Neural cell (in vitro differentiated cells): ENCODE measurements around the gene SPOCK1. TPM values are rescaled to one million over a fixed set of nuclear protein-coding genes. Genes with fewer than 3 reads are reported as not detected.

Source experiments
- H2AFZ ChIP-seq: fragments of 200-600, 300-800 bp; sonication (generic), shearing (Covaris generic); 2 replicates; pipeline ENCODE4 v1.6.0; 2014; ENCODE audit warnings: low read depth, mild to moderate bottlenecking, antibody characterized with exemption, low read length, moderate library complexity
- H3F3A ChIP-seq: fragments of 200-600 bp; shearing (Covaris generic); 2 replicates; pipeline ENCODE4 v1.6.1; 2016; ENCODE audit warnings: mild to moderate bottlenecking, moderate library complexity, mixed read lengths, antibody characterized with exemption, low read length; ENCODE audit not compliant: insufficient read depth, poor library complexity, severe bottlenecking
- H3K27ac ChIP-seq: fragments of 200-600, 300-800 bp; sonication (generic), shearing (Covaris generic); 2 replicates; pipeline ENCODE4 v1.5.1; 2014; ENCODE audit warnings: mild to moderate bottlenecking, low read length, moderate library complexity
- H3K27me3 ChIP-seq: fragments of 300-800, 200-600 bp; sonication (generic), shearing (Covaris generic); 2 replicates; pipeline ENCODE4 v1.6.0; 2014; ENCODE audit warnings: mild to moderate bottlenecking, low read depth, low read length, moderate library complexity; ENCODE audit not compliant: insufficient read depth
- H3K36me3 ChIP-seq: fragments of 300-800, 200-600 bp; sonication (generic), shearing (Covaris generic); 2 replicates; pipeline ENCODE4 v1.5.1; 2014; ENCODE audit warnings: mild to moderate bottlenecking, antibody characterized with exemption, low read length, moderate library complexity; ENCODE audit not compliant: insufficient read depth
- H3K4me2 ChIP-seq: fragments of 300-800, 200-600 bp; sonication (generic), shearing (Covaris generic); 2 replicates; pipeline ENCODE4 v1.6.0; 2014; ENCODE audit warnings: mild to moderate bottlenecking, low read length
- H3K4me3 ChIP-seq: fragments of 300-800, 200-600 bp; sonication (generic), shearing (Covaris generic); 2 replicates; pipeline ENCODE4 v1.5.1; 2014; ENCODE audit warnings: mild to moderate bottlenecking, low read length, moderate library complexity
- H3K79me2 ChIP-seq: fragments of 200-600 bp; shearing (Covaris generic); replicated peaks from 2 replicates; pipeline ENCODE4 v1.6.0; 2014; ENCODE audit warnings: mild to moderate bottlenecking, low read length, moderate library complexity; ENCODE audit not compliant: insufficient read depth
- H3K9ac ChIP-seq: fragments of 300-800, 200-600 bp; sonication (generic), shearing (Covaris generic); 2 replicates; pipeline ENCODE4 v1.6.1; 2016; ENCODE audit warnings: mild to moderate bottlenecking, low read length, mixed read lengths
- H3K9me2 ChIP-seq: fragments of 200-600 bp; shearing (Covaris generic); 2 replicates; pipeline ENCODE4 v1.6.1; 2016; ENCODE audit warnings: mild to moderate bottlenecking, low read length, mixed read lengths; ENCODE audit not compliant: insufficient read depth
- H3K9me3 ChIP-seq: fragments of 200-600, 300-800 bp; sonication (generic), shearing (Covaris generic); 2 replicates; pipeline ENCODE4 v1.6.1; 2016; ENCODE audit warnings: mild to moderate bottlenecking, mixed run types, low read length, moderate library complexity, mixed read lengths
- H4K20me1 ChIP-seq: fragments of 200-600 bp; shearing (Covaris generic); 2 replicates; pipeline ENCODE4 v1.6.1; 2016; ENCODE audit warnings: mild to moderate bottlenecking, mixed run types; ENCODE audit not compliant: insufficient read depth
- CTCF ChIP-seq: fragments of 450-650 bp; IDR thresholded peaks from 2 replicates; pipeline ENCODE4 v1.5.1; 2014; ENCODE audit warnings: antibody characterized with exemption, mild to moderate bottlenecking, moderate library complexity; ENCODE audit not compliant: poor library complexity, severe bottlenecking
- EP300 ChIP-seq: fragments of 450-650 bp; conservative IDR thresholded peaks from 2 replicates; pipeline ENCODE4 v1.6.1; 2014; ENCODE audit warnings: antibody characterized with exemption, mild to moderate bottlenecking, moderate library complexity; ENCODE audit not compliant: poor library complexity, severe bottlenecking
- EZH2 ChIP-seq: fragments of 200-600, 300-800 bp; shearing (Covaris generic), sonication (generic); IDR thresholded peaks from 2 replicates; pipeline ENCODE4 v1.6.1; 2014; ENCODE audit warnings: antibody characterized with exemption, low read length, borderline replicate concordance, mild to moderate bottlenecking; ENCODE audit not compliant: insufficient read depth, poor library complexity, severe bottlenecking
- MXI1 ChIP-seq: fragments of 450-650 bp; conservative IDR thresholded peaks from 2 replicates; pipeline ENCODE4 v1.6.1; 2014; ENCODE audit warnings: antibody characterized with exemption, mild to moderate bottlenecking; ENCODE audit not compliant: poor library complexity, severe bottlenecking
- POLR2AphosphoS5 ChIP-seq: IDR thresholded peaks from 2 replicates; pipeline ENCODE4 v1.6.1; 2012
- RAD21 ChIP-seq: fragments of 450-650 bp; conservative IDR thresholded peaks from 2 replicates; pipeline ENCODE4 v1.6.1; 2014; ENCODE audit warnings: antibody characterized with exemption, mild to moderate bottlenecking, moderate library complexity
- REST ChIP-seq: IDR thresholded peaks from 2 replicates; pipeline ENCODE4 v1.6.1; 2012; ENCODE audit warnings: borderline replicate concordance
- SMC3 ChIP-seq: fragments of 450-650 bp; conservative IDR thresholded peaks from 2 replicates; pipeline ENCODE4 v1.6.1; 2014; ENCODE audit warnings: antibody characterized with exemption, mild to moderate bottlenecking, moderate library complexity; ENCODE audit not compliant: poor library complexity
- TAF1 ChIP-seq: IDR thresholded peaks from 2 replicates; pipeline ENCODE4 v1.6.1; 2012; ENCODE audit warnings: low read depth
- polyA plus RNA-seq: library from polyadenylated mRNA; depleted of rRNA; stranded (reverse); fragments of >200 nt; gene quantifications from 2 replicates; pipeline ENCODE4 v1.2.3, GENCODE V29; 2014

The SPOCK1 gene
- polyA plus RNA-seq, 1 donor from 2014 or later, result 33.6 TPM

- H4K20me1 ChIP-seq, result no peaks in the 10 kb centered on the region
- no peak overlapping the region for H2AFZ ChIP-seq
- H3K79me2 ChIP-seq, result no peaks in the 10 kb centered on the region
- no peaks in the 10 kb centered on the region for H3K9me3 ChIP-seq
- no peaks in the 10 kb centered on the region for H3K9me2 ChIP-seq
- H3K36me3 ChIP-seq, result no peaks in the 10 kb centered on the region
- H3K4me2 ChIP-seq, result no peak overlapping the region
- TF ChIP-seq EP300, result no peak
- TF ChIP-seq EZH2, result no peak
- TF ChIP-seq SMC3, result no peak
- no peak for TF ChIP-seq RAD21
- TF ChIP-seq TAF1, result no peak
- no peak for TF ChIP-seq CTCF
- TF ChIP-seq POLR2AphosphoS5, result no peak
- TF ChIP-seq MXI1, result no peak
- TF ChIP-seq REST, result no peak
- H3K27me3 ChIP-seq, result no peaks in the 10 kb centered on the region
- H3K9ac ChIP-seq, result no peak overlapping the region
- no peak overlapping the region for H3K4me3 ChIP-seq
- H3F3A ChIP-seq, result no peaks in the 10 kb centered on the region
- H3K27ac ChIP-seq, result no peak overlapping the region
Observed at GRCh38 chr5:137128012-137128411, 371.1 kb downstream of the SPOCK1 start.

DNA sequence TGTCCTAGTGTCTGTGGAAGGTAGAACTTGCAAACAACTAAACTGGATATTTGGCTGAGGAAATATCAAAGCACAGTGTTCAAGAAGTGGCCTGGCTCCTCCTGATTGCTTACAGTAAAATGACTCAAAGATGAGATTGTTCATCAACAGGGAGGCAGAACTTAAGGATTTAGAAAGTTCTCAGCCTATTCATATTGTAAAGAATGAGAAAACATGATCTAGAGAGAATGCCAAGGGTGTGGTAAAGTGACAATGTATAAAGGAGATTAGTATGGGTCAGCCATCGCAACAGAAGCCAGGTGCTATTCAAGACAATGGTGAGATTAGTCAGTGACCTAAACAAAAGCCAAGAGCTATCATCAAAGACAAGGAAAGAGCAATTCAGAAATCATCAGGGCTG, 372.3 kb downstream of the SPOCK1 start:
- Histone ChIP-seq H2AFZ (no peak overlapping the region), H3K9me2 (no peaks in the 10 kb centered on the region), H3K9ac (no peak overlapping the region), H3K79me2 (no peaks in the 10 kb centered on the region), H3F3A (no peaks in the 10 kb centered on the region), H3K27me3 (no peaks in the 10 kb centered on the region), H3K9me3 (no peaks in the 10 kb centered on the region), H3K4me3 (no peak overlapping the region), H4K20me1 (no peaks in the 10 kb centered on the region), H3K4me2 (no peak overlapping the region), H3K36me3 (no peaks in the 10 kb centered on the region), H3K27ac (no peak overlapping the region)
- no peak for TF ChIP-seq EZH2
- TF ChIP-seq POLR2AphosphoS5, result no peak
- TF ChIP-seq MXI1, result no peak
- TF ChIP-seq TAF1, result no peak
- TF ChIP-seq CTCF, result no peak
- no peak for TF ChIP-seq REST
- TF ChIP-seq EP300, result no peak
